Choroid plexus epithelial cell (primary cell): Measurements from ENCODE around the gene ZNF407.

Source experiments
- DNase-seq: peaks from one replicate; pipeline ENCODE4 v3.0.0-alpha.2; 2010; ENCODE audit warnings: low read depth
- H3K4me3 ChIP-seq: 2 replicates; pipeline ENCODE4 v1.5.1; 2011; ENCODE audit warnings: low read depth, mild to moderate bottlenecking, control low read depth, low read length, moderate library complexity
- CTCF ChIP-seq: conservative IDR thresholded peaks from 2 replicates; pipeline ENCODE4 v1.5.1; 2011; ENCODE audit warnings: low read depth, mild to moderate bottlenecking, control low read depth, inconsistent platforms, low read length, moderate library complexity

The ZNF407 gene

DNA sequence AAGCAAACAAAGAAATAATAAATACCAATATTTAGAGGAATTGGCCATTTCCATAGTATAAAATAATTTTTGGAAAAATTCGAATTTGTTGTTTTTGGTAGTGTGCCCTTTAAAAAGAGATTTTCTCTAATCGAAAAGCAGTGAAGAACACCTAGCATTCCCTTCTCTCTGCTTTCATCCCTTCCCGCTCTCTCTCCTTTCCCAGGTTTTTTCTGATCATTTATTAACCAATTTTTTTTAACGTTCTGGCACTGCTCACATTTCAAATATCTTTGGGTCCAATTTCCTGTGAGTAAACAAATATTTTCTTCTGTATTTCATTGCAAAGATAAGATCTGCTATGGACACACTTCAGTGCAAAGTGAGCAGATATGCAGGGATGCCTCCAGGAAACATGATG lies 101.2 kb downstream of the ZNF407 start:
- TF ChIP-seq CTCF: no peak
- DNase-seq: no peak
- H3K4me3 ChIP-seq: no peak overlapping the region

GRCh38 chr18:74699455-74699854 lies 101.8 kb downstream of the ZNF407 start:
- no peak for TF ChIP-seq CTCF
- no peak for DNase-seq
- H3K4me3 ChIP-seq: no peak overlapping the region

GRCh38 chr18:74702950-74703349 lies 105.3 kb downstream of the ZNF407 start:
- DNase-seq: no peak
- no peak for TF ChIP-seq CTCF
- H3K4me3 ChIP-seq: no peak overlapping the region

DNA sequence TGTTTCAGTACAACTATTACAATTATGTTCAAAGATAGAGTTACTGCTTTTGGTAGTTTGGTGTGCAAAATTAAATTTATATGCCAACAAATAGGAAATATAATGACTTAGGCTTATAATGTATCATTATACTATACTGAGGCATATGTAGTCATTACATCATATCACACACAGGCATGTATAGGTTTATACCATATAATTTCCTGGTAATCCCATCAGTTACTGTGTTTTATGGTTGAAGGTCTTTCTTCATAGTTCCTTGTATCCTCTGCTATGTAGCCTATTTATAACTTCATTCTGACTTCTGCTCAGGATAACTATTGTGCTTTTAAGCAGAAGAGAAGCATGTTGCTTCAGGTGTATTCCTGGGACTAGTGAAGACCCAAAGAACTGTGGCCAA lies 110.5 kb downstream of the ZNF407 start:
- no peak for TF ChIP-seq CTCF
- DNase-seq: no peak
- no peak overlapping the region for H3K4me3 ChIP-seq

- TF ChIP-seq CTCF: no peak
- no peak for DNase-seq
- H3K4me3 ChIP-seq: no peak overlapping the region
These were observed 111.8 kb downstream of the ZNF407 start for GRCh38 chr18:74709452-74709851.

- no peak for TF ChIP-seq CTCF
- no peak overlapping the region for H3K4me3 ChIP-seq
- DNase-seq: no peak
These were observed 116.5 kb downstream of the ZNF407 start for GRCh38 chr18:74714120-74714519.

- no peak for DNase-seq
- no peak overlapping the region for H3K4me3 ChIP-seq
- TF ChIP-seq CTCF: no peak
These were observed 117.1 kb downstream of the ZNF407 start for GRCh38 chr18:74714791-74715190.
